ENCODE results near the gene MPDZ. TPM values are rescaled to one million over a fixed set of nuclear protein-coding genes. Genes with fewer than 3 reads are reported as not detected.

Gene MPDZ
- total RNA-seq, 1 experiment from 2014 or later = 16.6 TPM

DNA sequence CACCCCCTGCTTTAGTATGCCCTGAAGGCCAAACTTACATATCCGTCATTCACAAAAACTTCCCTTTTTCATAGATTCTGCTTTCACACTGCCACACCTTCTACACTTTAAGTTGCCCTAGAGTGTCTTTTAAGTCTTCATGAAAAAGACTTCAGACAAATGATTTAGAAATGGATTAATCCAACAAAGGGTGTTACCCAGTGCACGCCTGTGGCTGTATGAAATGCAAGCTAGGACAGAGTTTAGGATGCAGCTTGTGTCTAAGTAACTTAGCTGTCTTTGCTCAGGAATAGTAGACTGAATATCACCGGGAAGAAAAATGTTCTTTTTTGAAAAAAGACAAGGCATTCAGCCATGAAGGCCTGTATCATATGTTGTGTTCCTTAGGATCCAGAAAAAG is 210.0 kb downstream of the MPDZ start:
- Histone ChIP-seq H3K27me3 (ENCODE audit: control insufficient read depth, insufficient read depth, low read length) (no peaks in the 10 kb centered on the region), H3K36me3 (ENCODE audit: control insufficient read depth, insufficient read depth, low read length) (no peaks in the 10 kb centered on the region), H3K4me1 (ENCODE audit: control insufficient read depth, insufficient read depth, low read length) (no peaks in the 10 kb centered on the region), H3K27ac (ENCODE audit: low read length) (no peak overlapping the region), H3K4me3 (ENCODE audit: low read depth in 2 of 2, low read length in 2 of 2) (no peak overlapping the region), H3K9me3 (ENCODE audit: control insufficient read depth, insufficient read depth, low read depth, low read length) (no peaks in the 10 kb centered on the region)
- DNase-seq (ENCODE audit: low read depth, low spot score) = no peak
- BruUV-seq (replicated peaks) = no TSS peak
- ATAC-seq = no peak
- ChIA-PET POLR2A (no interaction called here), CTCF (no interaction called here)
- intact Hi-C loops (cut with micrococcal nuclease; ENCODE audit: unreplicated experiment) = no loop called here
- TF ChIP-seq, protein P1, sequence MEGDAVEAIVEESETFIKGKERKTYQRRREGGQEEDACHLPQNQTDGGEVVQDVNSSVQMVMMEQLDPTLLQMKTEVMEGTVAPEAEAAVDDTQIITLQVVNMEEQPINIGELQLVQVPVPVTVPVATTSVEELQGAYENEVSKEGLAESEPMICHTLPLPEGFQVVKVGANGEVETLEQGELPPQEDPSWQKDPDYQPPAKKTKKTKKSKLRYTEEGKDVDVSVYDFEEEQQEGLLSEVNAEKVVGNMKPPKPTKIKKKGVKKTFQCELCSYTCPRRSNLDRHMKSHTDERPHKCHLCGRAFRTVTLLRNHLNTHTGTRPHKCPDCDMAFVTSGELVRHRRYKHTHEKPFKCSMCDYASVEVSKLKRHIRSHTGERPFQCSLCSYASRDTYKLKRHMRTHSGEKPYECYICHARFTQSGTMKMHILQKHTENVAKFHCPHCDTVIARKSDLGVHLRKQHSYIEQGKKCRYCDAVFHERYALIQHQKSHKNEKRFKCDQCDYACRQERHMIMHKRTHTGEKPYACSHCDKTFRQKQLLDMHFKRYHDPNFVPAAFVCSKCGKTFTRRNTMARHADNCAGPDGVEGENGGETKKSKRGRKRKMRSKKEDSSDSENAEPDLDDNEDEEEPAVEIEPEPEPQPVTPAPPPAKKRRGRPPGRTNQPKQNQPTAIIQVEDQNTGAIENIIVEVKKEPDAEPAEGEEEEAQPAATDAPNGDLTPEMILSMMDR (IDR thresholded peaks at IDR 0.05) = no peak
- no peak for TF ChIP-seq POLR2AphosphoS5 (IDR thresholded peaks at IDR 0.05; ENCODE audit: low read depth, low read length)
- in situ Hi-C loops (cut with HindIII; ENCODE audit: low pct_unique_long_range_greater_than_20kb, low sequenced_read_pairs) = no loop called here

DNA sequence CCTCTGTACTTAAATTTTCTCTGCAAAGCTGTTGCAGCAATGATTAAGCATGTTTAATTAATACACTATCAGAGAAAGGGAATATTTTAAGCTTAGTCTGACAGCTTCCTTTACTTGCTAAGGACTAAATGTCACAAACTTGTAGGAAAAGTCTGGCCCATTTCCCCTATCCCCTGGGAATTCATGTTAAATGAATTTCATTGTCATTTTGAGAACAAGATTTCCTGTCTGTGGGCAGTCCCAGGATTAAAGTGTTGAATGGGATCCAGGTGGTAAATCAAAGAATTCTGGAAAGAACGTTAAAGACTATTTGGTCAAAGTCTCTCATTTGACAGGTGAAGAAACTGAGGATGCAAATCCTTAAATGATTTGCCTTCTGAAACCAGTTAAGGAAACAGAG is 214.8 kb downstream of the MPDZ start:
- DNase-seq (ENCODE audit: low read depth, low spot score) (no peak), ATAC-seq (no peak)
- TF ChIP-seq SIN3A (IDR thresholded peaks at IDR 0.05; ENCODE audit: borderline replicate concordance, insufficient read depth, low read depth, low read length) (no peak), TCF7L2 (IDR thresholded peaks at IDR 0.05; ENCODE audit: low read depth, low read length) (no peak), POLR2AphosphoS5 (IDR thresholded peaks at IDR 0.05; ENCODE audit: low read depth, low read length) (no peak)
- TF ChIP-seq, protein P2, sequence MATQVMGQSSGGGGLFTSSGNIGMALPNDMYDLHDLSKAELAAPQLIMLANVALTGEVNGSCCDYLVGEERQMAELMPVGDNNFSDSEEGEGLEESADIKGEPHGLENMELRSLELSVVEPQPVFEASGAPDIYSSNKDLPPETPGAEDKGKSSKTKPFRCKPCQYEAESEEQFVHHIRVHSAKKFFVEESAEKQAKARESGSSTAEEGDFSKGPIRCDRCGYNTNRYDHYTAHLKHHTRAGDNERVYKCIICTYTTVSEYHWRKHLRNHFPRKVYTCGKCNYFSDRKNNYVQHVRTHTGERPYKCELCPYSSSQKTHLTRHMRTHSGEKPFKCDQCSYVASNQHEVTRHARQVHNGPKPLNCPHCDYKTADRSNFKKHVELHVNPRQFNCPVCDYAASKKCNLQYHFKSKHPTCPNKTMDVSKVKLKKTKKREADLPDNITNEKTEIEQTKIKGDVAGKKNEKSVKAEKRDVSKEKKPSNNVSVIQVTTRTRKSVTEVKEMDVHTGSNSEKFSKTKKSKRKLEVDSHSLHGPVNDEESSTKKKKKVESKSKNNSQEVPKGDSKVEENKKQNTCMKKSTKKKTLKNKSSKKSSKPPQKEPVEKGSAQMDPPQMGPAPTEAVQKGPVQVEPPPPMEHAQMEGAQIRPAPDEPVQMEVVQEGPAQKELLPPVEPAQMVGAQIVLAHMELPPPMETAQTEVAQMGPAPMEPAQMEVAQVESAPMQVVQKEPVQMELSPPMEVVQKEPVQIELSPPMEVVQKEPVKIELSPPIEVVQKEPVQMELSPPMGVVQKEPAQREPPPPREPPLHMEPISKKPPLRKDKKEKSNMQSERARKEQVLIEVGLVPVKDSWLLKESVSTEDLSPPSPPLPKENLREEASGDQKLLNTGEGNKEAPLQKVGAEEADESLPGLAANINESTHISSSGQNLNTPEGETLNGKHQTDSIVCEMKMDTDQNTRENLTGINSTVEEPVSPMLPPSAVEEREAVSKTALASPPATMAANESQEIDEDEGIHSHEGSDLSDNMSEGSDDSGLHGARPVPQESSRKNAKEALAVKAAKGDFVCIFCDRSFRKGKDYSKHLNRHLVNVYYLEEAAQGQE (IDR thresholded peaks at IDR 0.05; ENCODE audit: insufficient read depth in 1 of 2, low read depth in 2 of 2, low read length in 1 of 2) = no peak
- TF ChIP-seq, protein P1 (IDR thresholded peaks at IDR 0.05) = no peak
- Histone ChIP-seq H3K36me3 (ENCODE audit: control insufficient read depth, insufficient read depth, low read length) (no peaks in the 10 kb centered on the region), H3K9me3 (ENCODE audit: control insufficient read depth, insufficient read depth, low read depth, low read length) (no peaks in the 10 kb centered on the region), H3K4me3 (ENCODE audit: low read depth in 2 of 2, low read length in 2 of 2) (no peak overlapping the region), H3K4me1 (ENCODE audit: control insufficient read depth, insufficient read depth, low read length) (no peaks in the 10 kb centered on the region), H3K27ac (ENCODE audit: low read length) (no peak overlapping the region), H3K27me3 (ENCODE audit: control insufficient read depth, insufficient read depth, low read length) (no peaks in the 10 kb centered on the region)
- BruUV-seq (replicated peaks) = no TSS peak
- ChIA-PET POLR2A (no interaction called here), CTCF (no interaction called here)
- in situ Hi-C loops (cut with HindIII; ENCODE audit: low pct_unique_long_range_greater_than_20kb, low sequenced_read_pairs) (no loop called here), intact Hi-C loops (cut with micrococcal nuclease; ENCODE audit: unreplicated experiment) (no loop called here)
